Mesothelial cell of epicardium (in vitro differentiated cells): ENCODE measurements around the gene LPGAT1. TPM values are rescaled to one million over a fixed set of nuclear protein-coding genes. Genes with fewer than 3 reads are reported as not detected.
"Not testable (repeated sequence)": the region's sequence is repeated elsewhere in the genome, so short reads cannot be mapped to it uniquely, and the experiment has no call there.

Experiments used
- DNase-seq, 2 experiments: peaks; one replicate each; pipeline ENCODE4 v3.0.0; 2021; ENCODE audit warnings: low spot score in 2 of 2; ENCODE audit not compliant: unreplicated experiment in 2 of 2
- H3K27ac Mint-ChIP-seq: 2 replicates; pipeline ENCODE4 v1.8.0; 2021; ENCODE audit warnings: mixed read lengths
- H3K27me3 Mint-ChIP-seq: 2 replicates; pipeline ENCODE4 v1.8.0; 2021; ENCODE audit warnings: low read depth, mixed read lengths
- H3K36me3 Mint-ChIP-seq: 2 replicates; pipeline ENCODE4 v1.8.0; 2021; ENCODE audit warnings: mixed read lengths
- H3K4me1 Mint-ChIP-seq: 2 replicates; pipeline ENCODE4 v1.8.0; 2021; ENCODE audit warnings: mixed read lengths
- H3K4me3 Mint-ChIP-seq: 2 replicates; pipeline ENCODE4 v1.8.0; 2021; ENCODE audit warnings: mild to moderate bottlenecking, moderate library complexity, mixed read lengths
- H3K9me3 Mint-ChIP-seq: 2 replicates; pipeline ENCODE4 v1.8.0; 2021; ENCODE audit warnings: mixed read lengths
- total RNA-seq: library from RNA; stranded (reverse); gene quantifications from 3 replicates; pipeline ENCODE4 v1.2.1, GENCODE V29; 2021
- TF ChIP-seq, protein P1 (sequence below): fragments of 200-600 bp; sonication (generic); IDR thresholded peaks from one replicate; pipeline ENCODE4 v1.5.0; 2021; ENCODE audit warnings: antibody characterized with exemption; ENCODE audit not compliant: unreplicated experiment

LPGAT1 gene
- total RNA-seq, 1 donor from 2014 or later: 29.8 TPM

DNA sequence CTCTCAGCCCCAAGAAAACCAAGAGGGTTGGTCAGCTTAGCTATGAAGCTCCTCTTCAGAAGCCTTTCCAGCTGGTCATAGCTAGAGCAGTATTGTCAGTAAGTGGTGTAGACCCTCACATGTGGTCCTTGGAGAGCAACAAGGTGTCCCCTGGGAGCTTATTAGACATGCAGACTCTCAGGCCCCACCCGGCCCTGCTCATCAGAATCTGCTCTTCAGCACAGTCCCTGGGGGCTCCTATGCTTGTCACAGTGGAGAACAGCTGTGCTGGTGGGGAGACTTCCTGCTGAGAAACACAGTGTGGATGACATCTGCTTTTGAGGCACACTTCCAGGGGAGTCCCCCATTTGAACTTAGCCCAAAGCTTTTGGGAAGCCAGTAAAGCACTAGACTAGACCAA, 133.2 kb downstream of the LPGAT1 start:
- DNase-seq: no peak
- Mint-ChIP-seq H3K27ac (no peak overlapping the region), H3K36me3 (no peaks in the 10 kb centered on the region), H3K9me3 (peaks cover 11% of the 10 kb centered on the region), H3K4me3 (no peak overlapping the region), H3K4me1 (peaks cover 7% of the 10 kb centered on the region), H3K27me3 (peaks cover 4% of the 10 kb centered on the region)
- TF ChIP-seq, protein P1, sequence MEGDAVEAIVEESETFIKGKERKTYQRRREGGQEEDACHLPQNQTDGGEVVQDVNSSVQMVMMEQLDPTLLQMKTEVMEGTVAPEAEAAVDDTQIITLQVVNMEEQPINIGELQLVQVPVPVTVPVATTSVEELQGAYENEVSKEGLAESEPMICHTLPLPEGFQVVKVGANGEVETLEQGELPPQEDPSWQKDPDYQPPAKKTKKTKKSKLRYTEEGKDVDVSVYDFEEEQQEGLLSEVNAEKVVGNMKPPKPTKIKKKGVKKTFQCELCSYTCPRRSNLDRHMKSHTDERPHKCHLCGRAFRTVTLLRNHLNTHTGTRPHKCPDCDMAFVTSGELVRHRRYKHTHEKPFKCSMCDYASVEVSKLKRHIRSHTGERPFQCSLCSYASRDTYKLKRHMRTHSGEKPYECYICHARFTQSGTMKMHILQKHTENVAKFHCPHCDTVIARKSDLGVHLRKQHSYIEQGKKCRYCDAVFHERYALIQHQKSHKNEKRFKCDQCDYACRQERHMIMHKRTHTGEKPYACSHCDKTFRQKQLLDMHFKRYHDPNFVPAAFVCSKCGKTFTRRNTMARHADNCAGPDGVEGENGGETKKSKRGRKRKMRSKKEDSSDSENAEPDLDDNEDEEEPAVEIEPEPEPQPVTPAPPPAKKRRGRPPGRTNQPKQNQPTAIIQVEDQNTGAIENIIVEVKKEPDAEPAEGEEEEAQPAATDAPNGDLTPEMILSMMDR: no peak

DNA sequence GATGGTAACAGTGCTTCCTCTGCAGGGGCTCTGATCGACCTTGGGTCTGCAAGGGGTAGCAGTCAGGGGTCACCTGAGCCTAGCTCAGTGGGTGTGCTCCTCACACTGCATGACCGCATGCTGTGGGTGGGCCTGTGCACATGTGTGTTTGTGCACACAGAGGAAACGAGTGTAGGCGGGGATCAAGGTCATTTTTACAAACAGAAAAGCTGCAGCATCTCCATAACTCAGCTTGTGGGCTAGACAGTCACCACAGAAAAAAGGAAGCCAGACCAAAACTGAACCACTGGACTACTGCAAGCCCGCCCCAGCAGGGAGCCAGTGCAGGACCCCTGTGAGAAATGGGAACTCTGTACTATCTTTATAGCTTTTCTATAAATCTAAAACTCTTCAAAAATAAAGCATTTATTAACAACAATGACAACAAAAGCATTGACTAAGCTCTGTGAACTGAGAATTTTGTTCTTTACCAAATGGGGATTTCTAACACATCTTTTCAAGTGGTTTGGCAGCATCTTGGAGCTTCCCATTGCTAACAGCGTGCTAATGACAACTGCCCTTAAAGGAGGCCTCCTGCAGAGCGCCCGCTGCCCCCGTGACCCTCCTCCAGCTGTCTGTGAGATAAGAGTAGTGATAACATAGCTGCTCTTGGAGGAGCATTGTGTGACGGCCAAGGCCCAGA, 135.3 kb downstream of the LPGAT1 start:
- H3K9me3 Mint-ChIP-seq: peaks cover 11% of the 10 kb centered on the region
- H3K4me1 Mint-ChIP-seq: no peaks in the 10 kb centered on the region
- no peaks in the 10 kb centered on the region for H3K36me3 Mint-ChIP-seq
- DNase-seq: no peak
- no peak overlapping the region for H3K27ac Mint-ChIP-seq
- peaks cover 4% of the 10 kb centered on the region for H3K27me3 Mint-ChIP-seq
- TF ChIP-seq, protein P1: no peak
- no peak overlapping the region for H3K4me3 Mint-ChIP-seq

DNA sequence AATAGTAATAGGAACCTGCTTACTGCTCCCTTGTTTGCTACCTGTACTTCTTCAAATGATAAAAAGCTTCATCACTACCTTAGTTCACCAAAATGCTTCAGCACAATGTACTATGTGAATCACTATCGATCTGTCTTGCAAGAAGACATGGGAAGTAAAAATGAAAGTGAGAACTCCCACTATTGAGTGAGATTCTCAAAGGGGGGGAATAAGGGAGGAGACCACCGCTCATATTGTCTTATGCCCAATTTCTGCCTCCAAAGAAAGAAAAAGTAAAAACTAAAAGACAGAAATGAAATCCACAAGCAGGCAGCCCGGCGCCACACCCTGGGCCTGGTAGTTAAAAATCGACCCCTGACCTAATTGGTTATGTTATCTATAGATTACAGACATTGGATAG, 136.7 kb downstream of the LPGAT1 start:
- not testable (repeated sequence) for H3K27me3 Mint-ChIP-seq, H3K4me1 Mint-ChIP-seq, DNase-seq, H3K36me3 Mint-ChIP-seq, H3K4me3 Mint-ChIP-seq, H3K27ac Mint-ChIP-seq
- peaks cover 11% of the 10 kb centered on the region for H3K9me3 Mint-ChIP-seq

Other genes with a start within 250 kb of the LPGAT1 start
- 7.7 to 9.6 TPM (median 8.5 TPM) in 3 replicates for gene NEK2, start 155.1 kb downstream of the LPGAT1 start, total RNA-seq
- gene INTS7, start 204.8 kb upstream of the LPGAT1 start, total RNA-seq: 16.5 to 19.9 TPM (median 17.1 TPM) in 3 replicates
- gene DTL, start 205.0 kb upstream of the LPGAT1 start, total RNA-seq: 12.7 to 14.9 TPM (median 14.1 TPM) in 3 replicates